ENCODE data around the gene AZIN2. TPM values are rescaled to one million over a fixed set of nuclear protein-coding genes. Genes with fewer than 3 reads are reported as not detected.

AZIN2 gene
- total RNA-seq, 1 experiment from 2014 or later: 2.4 TPM

DNA sequence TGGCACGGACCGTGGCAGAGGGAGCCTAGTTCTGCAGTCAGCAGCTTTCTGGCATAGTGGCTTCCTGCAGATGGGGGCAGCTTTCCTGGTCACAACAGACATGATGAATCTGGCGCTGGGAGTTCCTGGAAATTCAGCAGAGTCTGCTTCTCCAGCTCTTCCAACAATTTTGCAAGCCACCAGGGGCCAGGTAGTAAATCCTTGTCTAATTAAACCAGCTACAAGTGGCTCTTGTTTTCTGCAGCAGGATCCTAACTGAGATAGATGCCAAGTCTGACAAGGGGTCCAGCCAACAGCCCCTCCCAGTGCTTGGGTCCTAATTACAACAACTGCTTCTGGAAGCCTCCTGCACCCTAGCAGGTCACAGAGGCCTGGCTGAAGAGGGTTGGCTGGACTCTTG, 65.0 kb downstream of the AZIN2 start:
- ATAC-seq (no peak), DNase-seq (ENCODE audit: low read depth, low spot score) (no peak)
- intact Hi-C loops (cut with micrococcal nuclease; ENCODE audit: unreplicated experiment): no loop called here
- CTCF ChIA-PET: interaction anchor here (0.5 kb wide), 1 partner anchor 310 kb away, joined by 4 read pairs; no protein-coding TSS in a partner anchor
- Histone ChIP-seq H3K27me3 (ENCODE audit: control insufficient read depth, insufficient read depth, low read length) (no peaks in the 10 kb centered on the region), H3K36me3 (ENCODE audit: control insufficient read depth, insufficient read depth, low read length) (no peaks in the 10 kb centered on the region), H3K9me3 (ENCODE audit: control insufficient read depth, insufficient read depth, low read depth, low read length) (no peaks in the 10 kb centered on the region), H3K4me3 (ENCODE audit: low read depth in 2 of 2, low read length in 2 of 2) (no peak overlapping the region), H3K4me1 (ENCODE audit: control insufficient read depth, insufficient read depth, low read length) (no peaks in the 10 kb centered on the region), H3K27ac (ENCODE audit: low read length) (no peak overlapping the region)
- no peak for TF ChIP-seq SIN3A (IDR thresholded peaks at IDR 0.05; ENCODE audit: borderline replicate concordance, insufficient read depth, low read depth, low read length)
- TF ChIP-seq, protein P1, sequence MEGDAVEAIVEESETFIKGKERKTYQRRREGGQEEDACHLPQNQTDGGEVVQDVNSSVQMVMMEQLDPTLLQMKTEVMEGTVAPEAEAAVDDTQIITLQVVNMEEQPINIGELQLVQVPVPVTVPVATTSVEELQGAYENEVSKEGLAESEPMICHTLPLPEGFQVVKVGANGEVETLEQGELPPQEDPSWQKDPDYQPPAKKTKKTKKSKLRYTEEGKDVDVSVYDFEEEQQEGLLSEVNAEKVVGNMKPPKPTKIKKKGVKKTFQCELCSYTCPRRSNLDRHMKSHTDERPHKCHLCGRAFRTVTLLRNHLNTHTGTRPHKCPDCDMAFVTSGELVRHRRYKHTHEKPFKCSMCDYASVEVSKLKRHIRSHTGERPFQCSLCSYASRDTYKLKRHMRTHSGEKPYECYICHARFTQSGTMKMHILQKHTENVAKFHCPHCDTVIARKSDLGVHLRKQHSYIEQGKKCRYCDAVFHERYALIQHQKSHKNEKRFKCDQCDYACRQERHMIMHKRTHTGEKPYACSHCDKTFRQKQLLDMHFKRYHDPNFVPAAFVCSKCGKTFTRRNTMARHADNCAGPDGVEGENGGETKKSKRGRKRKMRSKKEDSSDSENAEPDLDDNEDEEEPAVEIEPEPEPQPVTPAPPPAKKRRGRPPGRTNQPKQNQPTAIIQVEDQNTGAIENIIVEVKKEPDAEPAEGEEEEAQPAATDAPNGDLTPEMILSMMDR (IDR thresholded peaks at IDR 0.05): no peak
- BruUV-seq (replicated peaks): no TSS peak
- POLR2A ChIA-PET: interaction anchor here (0.6 kb wide), 1 partner anchor 64 kb away, joined by 6 read pairs; no protein-coding TSS in a partner anchor
- in situ Hi-C loops (cut with HindIII; ENCODE audit: low pct_unique_long_range_greater_than_20kb, low sequenced_read_pairs): no loop called here

DNA sequence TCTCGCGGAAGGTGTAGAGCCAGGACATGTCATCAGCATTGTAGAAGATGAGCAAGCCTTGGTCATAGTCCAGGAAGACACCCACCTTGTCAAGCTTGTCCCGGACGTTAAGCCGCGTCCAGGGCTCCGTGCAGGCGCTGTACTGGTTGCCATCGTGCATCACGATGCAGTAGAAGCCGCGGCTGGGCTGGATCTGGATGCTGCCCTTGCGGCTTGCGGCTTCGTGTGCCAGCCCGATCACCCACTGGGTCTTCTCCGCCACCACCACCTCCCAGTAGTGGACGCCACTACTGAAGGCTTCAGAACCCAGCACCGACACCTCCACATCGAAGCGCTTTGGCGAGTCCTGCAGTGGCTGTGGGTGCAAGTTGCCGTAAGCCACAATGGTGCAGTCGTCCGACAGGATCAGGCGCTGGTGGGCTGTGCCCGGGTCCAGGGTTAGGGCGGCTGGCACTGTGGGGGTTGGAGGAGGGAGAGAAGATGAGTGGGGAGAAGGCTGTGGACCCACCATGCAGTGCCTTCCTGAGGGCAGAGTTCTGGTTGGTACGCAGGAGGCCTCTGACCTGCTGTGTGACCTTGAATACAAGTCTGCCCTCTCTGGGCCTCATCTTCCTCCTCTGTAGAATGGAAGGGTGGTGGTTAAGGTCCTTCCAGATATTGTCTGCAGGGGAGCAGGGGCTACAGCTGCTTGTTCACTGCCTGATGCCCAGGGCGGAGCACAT, 66.5 kb downstream of the AZIN2 start:
- in situ Hi-C loops (cut with HindIII; ENCODE audit: low pct_unique_long_range_greater_than_20kb, low sequenced_read_pairs) (no loop called here), intact Hi-C loops (cut with micrococcal nuclease; ENCODE audit: unreplicated experiment) (no loop called here)
- ChIA-PET POLR2A (no interaction called here), CTCF (interaction anchor here (0.6 kb wide), 1 partner anchor 810 kb away, joined by 9 read pairs; no protein-coding TSS in a partner anchor)
- BruUV-seq (replicated peaks): no TSS peak
- no peaks in the 10 kb centered on the region for H3K4me1 ChIP-seq (ENCODE audit: control insufficient read depth, insufficient read depth, low read length)
- no peaks in the 10 kb centered on the region for H3K36me3 ChIP-seq (ENCODE audit: control insufficient read depth, insufficient read depth, low read length)
- H3K27me3 ChIP-seq (ENCODE audit: control insufficient read depth, insufficient read depth, low read length): no peaks in the 10 kb centered on the region
- no peak overlapping the region for H3K4me3 ChIP-seq (ENCODE audit: low read depth in 2 of 2, low read length in 2 of 2)
- no peak overlapping the region for H3K27ac ChIP-seq (ENCODE audit: low read length)
- no peak for ATAC-seq
- no peak for DNase-seq (ENCODE audit: low read depth, low spot score)
- H3K9me3 ChIP-seq (ENCODE audit: control insufficient read depth, insufficient read depth, low read depth, low read length): no peaks in the 10 kb centered on the region
- TF ChIP-seq POLR2AphosphoS5 (IDR thresholded peaks at IDR 0.05; ENCODE audit: low read depth, low read length) (no peak), TCF7L2 (IDR thresholded peaks at IDR 0.05; ENCODE audit: low read depth, low read length) (no peak), SIN3A (IDR thresholded peaks at IDR 0.05; ENCODE audit: borderline replicate concordance, insufficient read depth, low read depth, low read length) (no peak)
- TF ChIP-seq, protein P2, sequence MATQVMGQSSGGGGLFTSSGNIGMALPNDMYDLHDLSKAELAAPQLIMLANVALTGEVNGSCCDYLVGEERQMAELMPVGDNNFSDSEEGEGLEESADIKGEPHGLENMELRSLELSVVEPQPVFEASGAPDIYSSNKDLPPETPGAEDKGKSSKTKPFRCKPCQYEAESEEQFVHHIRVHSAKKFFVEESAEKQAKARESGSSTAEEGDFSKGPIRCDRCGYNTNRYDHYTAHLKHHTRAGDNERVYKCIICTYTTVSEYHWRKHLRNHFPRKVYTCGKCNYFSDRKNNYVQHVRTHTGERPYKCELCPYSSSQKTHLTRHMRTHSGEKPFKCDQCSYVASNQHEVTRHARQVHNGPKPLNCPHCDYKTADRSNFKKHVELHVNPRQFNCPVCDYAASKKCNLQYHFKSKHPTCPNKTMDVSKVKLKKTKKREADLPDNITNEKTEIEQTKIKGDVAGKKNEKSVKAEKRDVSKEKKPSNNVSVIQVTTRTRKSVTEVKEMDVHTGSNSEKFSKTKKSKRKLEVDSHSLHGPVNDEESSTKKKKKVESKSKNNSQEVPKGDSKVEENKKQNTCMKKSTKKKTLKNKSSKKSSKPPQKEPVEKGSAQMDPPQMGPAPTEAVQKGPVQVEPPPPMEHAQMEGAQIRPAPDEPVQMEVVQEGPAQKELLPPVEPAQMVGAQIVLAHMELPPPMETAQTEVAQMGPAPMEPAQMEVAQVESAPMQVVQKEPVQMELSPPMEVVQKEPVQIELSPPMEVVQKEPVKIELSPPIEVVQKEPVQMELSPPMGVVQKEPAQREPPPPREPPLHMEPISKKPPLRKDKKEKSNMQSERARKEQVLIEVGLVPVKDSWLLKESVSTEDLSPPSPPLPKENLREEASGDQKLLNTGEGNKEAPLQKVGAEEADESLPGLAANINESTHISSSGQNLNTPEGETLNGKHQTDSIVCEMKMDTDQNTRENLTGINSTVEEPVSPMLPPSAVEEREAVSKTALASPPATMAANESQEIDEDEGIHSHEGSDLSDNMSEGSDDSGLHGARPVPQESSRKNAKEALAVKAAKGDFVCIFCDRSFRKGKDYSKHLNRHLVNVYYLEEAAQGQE (IDR thresholded peaks at IDR 0.05; ENCODE audit: insufficient read depth in 1 of 2, low read depth in 2 of 2, low read length in 1 of 2): no peak
- TF ChIP-seq, protein P1 (IDR thresholded peaks at IDR 0.05): no peak

Data from Panc1 (cell line).